SJSA1 (cell line): ENCODE results near the gene CWC22. TPM values are rescaled to one million over a fixed set of nuclear protein-coding genes. Genes with fewer than 3 reads are reported as not detected.
"Not testable (repeated sequence)": the region's sequence is repeated elsewhere in the genome, so short reads cannot be mapped to it uniquely, and the experiment has no call there.

ENCODE experiments used
- DNase-seq, 2 experiments: peaks; one replicate each; pipeline ENCODE4 v3.0.0-alpha.2; 2015 to 2020; ENCODE audit warnings: low spot score in 2 of 2, low read depth in 1 of 2
- H3K27ac ChIP-seq: fragments of 250-450 bp; sonication (Bioruptor Pico); 2 replicates; pipeline ENCODE4 v1.5.1; 2020; ENCODE audit warnings: mild to moderate bottlenecking, moderate library complexity
- H3K27me3 ChIP-seq: fragments of 250-450 bp; sonication (Bioruptor Pico); replicated peaks from 2 replicates; pipeline ENCODE4 v1.5.1; 2020; ENCODE audit warnings: mild to moderate bottlenecking, moderate library complexity
- H3K36me3 ChIP-seq: fragments of 250-450 bp; sonication (Bioruptor Pico); 2 replicates; pipeline ENCODE4 v1.5.1; 2020; ENCODE audit warnings: mild to moderate bottlenecking
- H3K4me1 ChIP-seq: fragments of 250-450 bp; sonication (Bioruptor Pico); replicated peaks from 2 replicates; pipeline ENCODE4 v1.6.1; 2021; ENCODE audit warnings: mild to moderate bottlenecking
- H3K4me3 ChIP-seq: fragments of 250-450 bp; sonication (Bioruptor Pico); 2 replicates; pipeline ENCODE4 v1.5.1; 2020; ENCODE audit warnings: mild to moderate bottlenecking
- H3K9me3 ChIP-seq: fragments of 250-450 bp; sonication (Bioruptor Pico); replicated peaks from 2 replicates; pipeline ENCODE4 v1.5.1; 2020; ENCODE audit warnings: mild to moderate bottlenecking
- total RNA-seq: library from RNA; depleted of rRNA; stranded (reverse); fragments of >200 nt; shearing (Covaris generic); gene quantifications from 2 replicates; pipeline ENCODE4 v1.2.3, GENCODE V29; 2014

Gene CWC22
- total RNA-seq, 1 experiment from 2014 or later = 21.9 TPM

- not testable (repeated sequence) for DNase-seq, H3K36me3 ChIP-seq, H3K4me3 ChIP-seq, H3K27ac ChIP-seq, H3K4me1 ChIP-seq, H3K27me3 ChIP-seq, H3K9me3 ChIP-seq
Measured at GRCh38 chr2:179929997-179930396, 77.1 kb downstream of the CWC22 start.

DNA sequence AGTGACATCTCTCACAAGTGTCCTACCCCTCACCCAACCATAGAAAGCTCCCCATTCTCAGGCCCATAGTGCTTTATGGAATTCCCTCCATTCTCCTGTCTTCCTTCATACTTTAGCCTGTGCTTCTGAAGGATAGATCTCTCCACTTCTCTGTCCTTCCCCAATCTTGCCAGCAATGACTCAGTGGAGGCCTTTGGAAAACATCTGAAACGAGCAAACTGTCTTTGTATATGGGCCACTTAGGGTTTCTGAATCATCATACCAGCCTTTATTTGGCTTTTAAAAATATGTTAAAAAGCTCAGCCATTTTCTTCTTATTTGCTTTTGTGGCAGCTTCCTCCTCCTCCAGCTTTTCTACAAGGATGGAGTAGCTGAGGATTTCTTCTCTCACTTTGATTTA is 80.1 kb downstream of the CWC22 start:
- H3K36me3 ChIP-seq = no peaks in the 10 kb centered on the region
- no peaks in the 10 kb centered on the region for H3K27me3 ChIP-seq
- 0 out of 2 replicates have a peak, but pooled peaks cover 5% of the 10 kb centered on the region for H3K9me3 ChIP-seq
- no peak overlapping the region for H3K4me3 ChIP-seq
- DNase-seq = no peak
- H3K27ac ChIP-seq = no peak overlapping the region
- H3K4me1 ChIP-seq = no peaks in the 10 kb centered on the region

DNA sequence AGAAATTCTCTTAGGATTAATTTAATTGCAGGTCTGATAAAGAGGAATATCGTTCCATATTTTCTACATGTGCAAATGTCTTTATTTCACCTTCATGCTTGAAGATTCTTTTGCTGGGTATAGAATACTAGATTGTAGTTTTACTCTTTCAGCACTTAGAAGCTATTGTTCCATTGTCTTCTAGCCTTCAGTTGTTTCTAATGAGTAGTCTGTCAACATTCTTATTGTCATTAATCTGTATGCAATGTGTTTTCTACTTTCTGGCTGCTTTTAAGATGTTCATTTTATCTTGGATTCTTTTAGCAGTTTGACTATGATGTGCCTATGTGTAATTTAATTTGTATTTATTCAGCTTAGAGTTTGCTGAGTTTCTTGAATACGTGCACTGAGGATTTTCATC is 81.4 kb downstream of the CWC22 start:
- H3K4me1 ChIP-seq = no peaks in the 10 kb centered on the region
- H3K36me3 ChIP-seq = no peaks in the 10 kb centered on the region
- H3K4me3 ChIP-seq = no peak overlapping the region
- H3K27ac ChIP-seq = no peak overlapping the region
- H3K27me3 ChIP-seq = no peaks in the 10 kb centered on the region
- H3K9me3 ChIP-seq = 0 out of 2 replicates have a peak, but pooled peaks cover 5% of the 10 kb centered on the region
- no peak for DNase-seq

DNA sequence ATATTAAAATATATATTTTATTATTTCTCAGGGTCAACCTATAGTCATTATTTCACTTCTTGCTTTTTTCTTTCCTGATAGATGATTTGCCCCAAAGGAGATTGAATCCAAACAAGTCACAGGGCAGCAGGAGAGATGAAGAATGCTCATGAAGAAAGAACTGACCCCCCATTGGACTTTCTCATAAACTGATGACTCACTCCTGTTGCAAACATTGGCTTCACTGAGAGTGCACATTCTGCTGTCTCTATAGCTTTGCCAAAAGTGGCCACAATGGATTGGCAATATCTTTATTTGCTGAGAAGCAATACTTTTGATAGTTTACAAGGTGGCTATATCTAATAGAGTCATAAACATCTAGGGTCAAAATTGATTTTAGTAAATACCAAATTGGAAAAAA is 89.8 kb downstream of the CWC22 start:
- H3K36me3 ChIP-seq = no peaks in the 10 kb centered on the region
- H3K4me3 ChIP-seq = no peak overlapping the region
- no peak overlapping the region for H3K27ac ChIP-seq
- DNase-seq = no peak
- no peaks in the 10 kb centered on the region for H3K27me3 ChIP-seq
- no peaks in the 10 kb centered on the region for H3K4me1 ChIP-seq
- no peaks in the 10 kb centered on the region for H3K9me3 ChIP-seq

GRCh38 chr2:179915395-179915992 is 91.6 kb downstream of the CWC22 start:
- no peaks in the 10 kb centered on the region for H3K27me3 ChIP-seq
- no peak overlapping the region for H3K4me3 ChIP-seq
- no peaks in the 10 kb centered on the region for H3K9me3 ChIP-seq
- no peaks in the 10 kb centered on the region for H3K36me3 ChIP-seq
- no peaks in the 10 kb centered on the region for H3K4me1 ChIP-seq
- no peak for DNase-seq
- H3K27ac ChIP-seq = no peak overlapping the region

GRCh38 chr2:179913809-179914208 is 93.3 kb downstream of the CWC22 start:
- H3K36me3 ChIP-seq = no peaks in the 10 kb centered on the region
- no peak overlapping the region for H3K27ac ChIP-seq
- no peaks in the 10 kb centered on the region for H3K27me3 ChIP-seq
- DNase-seq = no peak
- H3K9me3 ChIP-seq = no peaks in the 10 kb centered on the region
- no peak overlapping the region for H3K4me3 ChIP-seq
- H3K4me1 ChIP-seq = no peaks in the 10 kb centered on the region

- Histone ChIP-seq H3K4me3 (no peak overlapping the region), H3K4me1 (no peaks in the 10 kb centered on the region), H3K27me3 (no peaks in the 10 kb centered on the region), H3K27ac (no peak overlapping the region), H3K9me3 (no peaks in the 10 kb centered on the region), H3K36me3 (no peaks in the 10 kb centered on the region)
- DNase-seq = no peak
Measured at GRCh38 chr2:179911569-179911968, 95.5 kb downstream of the CWC22 start.

DNA sequence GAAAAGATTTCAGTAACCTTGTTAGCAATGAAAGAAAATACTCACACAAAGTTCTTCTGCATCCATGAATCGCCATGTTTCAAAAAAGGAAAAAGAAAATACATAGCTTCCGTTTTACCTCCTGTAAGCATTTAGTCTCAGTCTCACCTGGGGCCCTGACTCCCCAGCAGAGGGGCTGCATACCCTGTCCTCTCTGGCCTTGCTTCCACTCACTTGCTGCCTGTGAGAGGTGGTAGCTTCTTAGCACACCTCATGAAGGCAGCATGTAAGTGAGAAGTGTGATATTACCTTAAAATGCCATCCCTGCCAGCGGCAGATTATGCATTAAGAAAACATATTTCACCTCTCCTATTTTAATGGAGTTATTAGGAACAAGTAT is 96.4 kb downstream of the CWC22 start:
- H3K9me3 ChIP-seq = no peaks in the 10 kb centered on the region
- no peaks in the 10 kb centered on the region for H3K27me3 ChIP-seq
- H3K4me3 ChIP-seq = no peak overlapping the region
- H3K27ac ChIP-seq = no peak overlapping the region
- H3K36me3 ChIP-seq = no peaks in the 10 kb centered on the region
- DNase-seq = no peak
- H3K4me1 ChIP-seq = no peaks in the 10 kb centered on the region

DNA sequence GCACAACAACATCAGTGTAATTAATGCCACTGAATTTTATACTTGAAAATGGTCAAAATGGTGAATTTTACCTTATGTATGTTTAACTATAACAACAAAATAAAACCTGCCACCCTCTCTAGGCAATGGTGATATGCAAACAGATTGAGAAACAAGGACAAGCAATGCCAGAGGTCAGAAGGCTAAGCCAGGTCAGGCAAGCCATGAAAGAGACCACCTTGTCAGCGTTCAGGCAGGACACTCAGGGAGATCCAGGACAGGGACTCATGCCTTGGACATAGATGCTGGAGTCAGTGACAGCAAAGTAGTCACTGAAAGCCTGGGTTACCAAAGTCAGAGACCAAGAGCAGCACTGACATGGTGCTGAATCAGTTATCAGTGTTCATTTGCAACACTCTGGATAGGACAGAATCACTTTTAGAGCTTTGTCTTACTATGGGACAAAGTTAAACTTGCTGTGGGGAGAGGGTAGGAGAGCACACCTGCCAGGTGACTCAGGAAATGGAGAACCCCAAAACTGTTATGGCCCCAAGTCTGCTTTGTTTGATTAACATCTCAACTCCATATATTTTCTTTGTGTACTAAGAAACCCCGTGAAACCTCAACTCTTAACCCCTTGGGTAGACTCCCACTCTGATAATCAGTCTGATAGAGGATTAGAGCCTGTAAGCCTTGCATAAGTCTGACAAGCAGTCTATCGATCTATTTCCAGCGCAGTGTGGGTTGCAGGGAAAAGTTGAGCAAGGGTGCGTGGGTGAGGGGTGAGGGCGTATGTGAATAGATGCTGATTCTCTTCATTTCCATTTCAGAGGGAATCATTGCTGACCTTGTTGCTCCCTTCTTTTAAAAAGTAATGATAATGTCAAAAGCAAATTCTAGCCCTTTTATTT is 97.0 kb downstream of the CWC22 start:
- no peak for DNase-seq
- Histone ChIP-seq H3K4me3 (no peak overlapping the region), H3K4me1 (no peaks in the 10 kb centered on the region), H3K9me3 (no peaks in the 10 kb centered on the region), H3K27me3 (no peaks in the 10 kb centered on the region), H3K36me3 (no peaks in the 10 kb centered on the region), H3K27ac (no peak overlapping the region)

DNA sequence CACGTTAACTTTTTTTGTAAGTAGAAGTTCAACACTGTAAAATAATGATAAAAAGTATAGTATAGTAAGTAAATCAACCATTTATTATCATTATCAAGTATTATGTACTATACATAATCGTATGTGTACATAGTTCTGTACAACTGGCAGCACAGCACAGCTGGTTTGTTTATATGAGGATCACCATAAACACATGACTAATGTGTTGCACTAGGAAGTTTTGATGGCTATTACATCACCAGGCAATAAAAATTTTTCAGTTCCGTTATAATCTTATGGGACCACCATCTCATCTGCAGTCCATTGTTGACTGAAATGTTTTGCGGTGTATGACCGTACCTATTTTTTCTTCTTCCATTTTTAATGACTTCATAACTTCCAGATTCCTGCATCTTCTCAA is 106.4 kb downstream of the CWC22 start:
- no peaks in the 10 kb centered on the region for H3K27me3 ChIP-seq
- no peak overlapping the region for H3K4me3 ChIP-seq
- no peaks in the 10 kb centered on the region for H3K9me3 ChIP-seq
- no peaks in the 10 kb centered on the region for H3K36me3 ChIP-seq
- no peak for DNase-seq
- H3K4me1 ChIP-seq = no peaks in the 10 kb centered on the region
- no peak overlapping the region for H3K27ac ChIP-seq

DNA sequence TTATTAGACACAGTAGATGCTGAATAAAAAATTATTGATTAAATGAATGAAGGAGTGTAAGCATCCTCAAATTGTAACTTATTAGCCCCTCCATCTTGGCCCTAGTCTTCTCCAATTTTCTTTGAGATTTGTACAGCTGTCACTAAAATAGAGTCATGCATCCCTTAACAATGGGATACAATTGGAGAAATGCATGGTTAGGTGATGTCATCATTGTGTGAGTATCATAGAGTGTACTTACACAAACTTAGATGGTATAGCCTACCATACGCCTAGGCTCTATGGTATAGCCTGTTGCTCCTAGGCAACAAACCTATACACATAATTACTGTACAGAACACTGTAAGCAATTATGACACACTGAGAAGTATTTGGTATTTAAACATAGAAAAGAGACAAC is 107.4 kb downstream of the CWC22 start:
- no peaks in the 10 kb centered on the region for H3K27me3 ChIP-seq
- no peaks in the 10 kb centered on the region for H3K4me1 ChIP-seq
- no peaks in the 10 kb centered on the region for H3K9me3 ChIP-seq
- H3K27ac ChIP-seq = no peak overlapping the region
- no peaks in the 10 kb centered on the region for H3K36me3 ChIP-seq
- no peak overlapping the region for H3K4me3 ChIP-seq
- no peak for DNase-seq

DNA sequence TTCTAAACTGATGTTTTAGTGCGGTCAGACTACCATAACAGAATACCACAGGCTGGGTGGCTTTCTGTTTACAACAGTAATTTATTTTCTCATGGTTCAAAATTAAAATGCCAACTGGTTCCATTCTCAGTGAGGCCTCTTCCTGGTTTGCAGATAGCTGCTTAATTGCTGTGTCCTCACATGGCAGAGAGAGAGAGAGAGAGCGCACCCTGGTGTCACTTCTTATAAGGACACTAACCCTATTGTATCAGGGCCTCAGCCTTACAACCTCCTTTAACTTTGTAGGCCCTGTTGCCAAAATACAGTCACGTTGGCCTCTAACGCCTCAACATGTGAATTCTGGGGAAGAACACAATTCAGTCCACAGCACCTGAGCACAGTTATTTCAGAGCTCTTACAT is 108.2 kb downstream of the CWC22 start:
- Histone ChIP-seq H3K9me3 (no peaks in the 10 kb centered on the region), H3K4me3 (no peak overlapping the region), H3K27me3 (no peaks in the 10 kb centered on the region), H3K4me1 (no peaks in the 10 kb centered on the region), H3K36me3 (no peaks in the 10 kb centered on the region), H3K27ac (no peak overlapping the region)
- DNase-seq = peak in 1 of 2 experiments; percentile 2
